Hepatocyte (in vitro differentiated cells): ENCODE data around the gene PCGF5. TPM values are rescaled to one million over a fixed set of nuclear protein-coding genes. Genes with fewer than 3 reads are reported as not detected.
"Not testable (repeated sequence)": the region's sequence is repeated elsewhere in the genome, so short reads cannot be mapped to it uniquely, and the experiment has no call there.

Experiments
- DNase-seq: peaks from one replicate; pipeline ENCODE4 v3.0.0-alpha.2; 2016; ENCODE audit warnings: low spot score
- H2AFZ ChIP-seq: fragments of 200-600 bp; sonication (generic); 2 replicates; pipeline ENCODE4 v1.6.0; 2016; ENCODE audit warnings: antibody characterized with exemption, mild to moderate bottlenecking
- H3K27ac ChIP-seq: fragments of 200-600 bp; sonication (generic); 2 replicates; pipeline ENCODE4 v1.5.1; 2016; ENCODE audit warnings: mild to moderate bottlenecking
- H3K27me3 ChIP-seq: fragments of 200-600 bp; sonication (generic); 2 replicates; pipeline ENCODE4 v1.6.1; 2016
- H3K36me3 ChIP-seq: fragments of 200-600 bp; sonication (generic); replicated peaks from 2 replicates; pipeline ENCODE4 v1.5.1; 2016; ENCODE audit warnings: low read depth; ENCODE audit not compliant: insufficient read depth
- H3K4me1 ChIP-seq: fragments of 200-600 bp; sonication (generic); 2 replicates; pipeline ENCODE4 v1.5.1; 2016; ENCODE audit warnings: mild to moderate bottlenecking, moderate library complexity; ENCODE audit not compliant: insufficient read depth
- H3K4me2 ChIP-seq: fragments of 200-600 bp; sonication (generic); 2 replicates; pipeline ENCODE4 v1.6.0; 2016
- H3K4me3 ChIP-seq: fragments of 200-600 bp; sonication (generic); 2 replicates; pipeline ENCODE4 v1.5.1; 2016; ENCODE audit warnings: mild to moderate bottlenecking
- H3K79me2 ChIP-seq: fragments of 200-600 bp; sonication (generic); 2 replicates; pipeline ENCODE4 v1.6.0; 2017; ENCODE audit warnings: mild to moderate bottlenecking
- H3K9me2 ChIP-seq: fragments of 200-600 bp; sonication (generic); replicated peaks from 2 replicates; pipeline ENCODE4 v1.6.0; 2017; ENCODE audit warnings: mild to moderate bottlenecking; ENCODE audit not compliant: insufficient read depth
- H3K9me3 ChIP-seq: fragments of 200-600 bp; sonication (generic); 2 replicates; pipeline ENCODE4 v1.5.1; 2016; ENCODE audit warnings: low read depth, mild to moderate bottlenecking
- H4K20me1 ChIP-seq: fragments of 200-600 bp; sonication (generic); 2 replicates; pipeline ENCODE4 v1.6.0; 2016; ENCODE audit warnings: mild to moderate bottlenecking; ENCODE audit not compliant: insufficient read depth, poor library complexity, severe bottlenecking
- CTCF ChIP-seq: fragments of 200-600 bp; sonication (generic); IDR thresholded peaks from 2 replicates; pipeline ENCODE4 v1.5.1; 2016; ENCODE audit warnings: antibody characterized with exemption, mild to moderate bottlenecking; ENCODE audit not compliant: poor library complexity
- EZH2 ChIP-seq: fragments of 200-600 bp; sonication (generic); IDR thresholded peaks from 2 replicates; pipeline ENCODE4 v1.6.1; 2016; ENCODE audit warnings: antibody characterized with exemption, mild to moderate bottlenecking, borderline replicate concordance
- EZH2phosphoT487 ChIP-seq: fragments of 200-600 bp; sonication (generic); IDR thresholded peaks from one replicate; pipeline ENCODE4 v1.6.1; 2018; ENCODE audit warnings: antibody characterized with exemption, mild to moderate bottlenecking, low read depth, moderate library complexity; ENCODE audit not compliant: unreplicated experiment, severe bottlenecking
- WGBS: methylation state at CpG from one replicate; pipeline ENCODE4 v1.1.6; 2016; ENCODE audit warnings: low lambda C conversion rate; ENCODE audit errors: missing lambda C conversion rate; 5-methylcytosine and 5-hydroxymethylcytosine counted together
- polyA plus RNA-seq: library from polyadenylated mRNA; unstranded; fragments of >200 nt; fragmentation: Nextera tagmentation; extraction: Ambion mirVana; gene quantifications from 2 replicates; pipeline ENCODE4 v1.2.1, GENCODE V29; 2016
- total RNA-seq: library from RNA; depleted of rRNA; stranded (reverse); fragments of >200 nt; gene quantifications from 2 replicates; pipeline ENCODE4 v1.2.3, GENCODE V29; 2014

The PCGF5 gene
- total and polyA plus RNA-seq, 2 experiments from 2014 or later = 32.1 to 38.7 TPM

- Histone ChIP-seq H3K4me2 (no peak overlapping the region), H3K4me1 (no peaks in the 10 kb centered on the region), H2AFZ (no peak overlapping the region), H3K9me2 (no peaks in the 10 kb centered on the region), H3K36me3 (no peaks in the 10 kb centered on the region), H3K79me2 (no peaks in the 10 kb centered on the region), H3K4me3 (no peak overlapping the region), H3K27me3 (no peaks in the 10 kb centered on the region), H3K27ac (no peak overlapping the region), H3K9me3 (no peaks in the 10 kb centered on the region), H4K20me1 (no peaks in the 10 kb centered on the region)
- TF ChIP-seq EZH2phosphoT487 (no peak), CTCF (no peak), EZH2 (no peak)
- no peak for DNase-seq
- WGBS = 89% methylated on average over 1 of the region's 1 CpG
Observed at GRCh38 chr10:91299999-91300575, 79.6 kb downstream of the PCGF5 start.

DNA sequence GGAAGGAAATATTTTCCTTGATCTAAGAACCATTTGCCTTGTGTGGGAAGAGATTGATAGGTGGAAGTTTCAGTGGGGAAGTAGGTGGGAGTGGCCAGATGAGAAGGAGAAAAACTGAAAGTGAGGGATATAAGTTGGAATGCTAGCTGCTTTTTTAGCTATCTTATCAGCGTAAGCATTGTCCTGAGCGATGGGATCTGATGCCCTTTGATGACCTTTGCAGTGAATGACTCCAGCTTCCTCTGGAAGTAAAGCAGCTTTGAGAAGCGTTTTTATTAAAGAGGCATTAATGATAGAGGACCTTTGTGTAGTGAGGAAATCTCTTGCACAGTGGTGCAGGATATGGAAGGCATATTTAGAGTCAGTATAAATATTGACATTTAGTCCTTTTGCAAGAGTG, 82.5 kb downstream of the PCGF5 start:
- H3K9me2 ChIP-seq, H4K20me1 ChIP-seq, H3K9me3 ChIP-seq, H3K27ac ChIP-seq, H3K27me3 ChIP-seq, DNase-seq, H3K79me2 ChIP-seq, H3K4me3 ChIP-seq, H3K4me2 ChIP-seq, H2AFZ ChIP-seq, H3K4me1 ChIP-seq, H3K36me3 ChIP-seq: not testable (repeated sequence)
- WGBS = 27% methylated on average over 3 of the region's 3 CpGs

DNA sequence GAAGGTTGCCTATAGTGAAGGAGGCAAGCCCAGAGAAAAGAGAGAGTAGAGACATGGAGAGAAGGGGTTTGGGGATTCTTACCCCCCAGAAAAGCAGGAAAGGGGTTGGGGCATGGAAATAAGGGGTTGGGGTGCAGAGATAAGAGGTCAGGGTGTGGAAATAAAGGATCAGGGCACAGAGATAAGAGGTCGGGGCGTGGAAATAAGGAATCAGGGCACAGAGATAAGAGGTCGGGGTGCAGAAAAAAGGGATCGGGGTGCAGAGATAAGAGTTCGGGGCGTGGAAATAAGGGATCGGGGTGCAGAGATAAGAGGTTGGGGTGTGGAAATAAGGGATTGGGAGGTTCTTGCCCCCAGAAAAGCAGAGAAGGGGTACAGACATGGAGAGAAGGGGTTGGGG, 85.5 kb downstream of the PCGF5 start:
- 60% methylated on average over 7 of the region's 7 CpGs for WGBS
- not testable (repeated sequence) for H3K4me2 ChIP-seq, H2AFZ ChIP-seq, H3K27me3 ChIP-seq, H3K36me3 ChIP-seq, H3K4me3 ChIP-seq, H3K9me3 ChIP-seq, H3K79me2 ChIP-seq, H3K9me2 ChIP-seq, H4K20me1 ChIP-seq, DNase-seq, H3K4me1 ChIP-seq, H3K27ac ChIP-seq

GRCh38 chr10:91307489-91307888, 87.0 kb downstream of the PCGF5 start:
- Histone ChIP-seq H3K36me3 (no peaks in the 10 kb centered on the region), H2AFZ (no peak overlapping the region)
- WGBS = 82% methylated on average over 1 of the region's 1 CpG

More at GRCh38 chr10:91307489-91307888, 87.0 kb downstream of the PCGF5 start:
- no peak for DNase-seq
- Histone ChIP-seq H3K4me2 (no peak overlapping the region), H4K20me1 (no peaks in the 10 kb centered on the region), H3K27ac (no peak overlapping the region), H3K79me2 (no peaks in the 10 kb centered on the region), H3K4me3 (no peak overlapping the region), H3K9me2 (no peaks in the 10 kb centered on the region), H3K9me3 (no peaks in the 10 kb centered on the region), H3K27me3 (no peaks in the 10 kb centered on the region), H3K4me1 (no peaks in the 10 kb centered on the region)
- TF ChIP-seq EZH2phosphoT487 = no peak
- no peak for TF ChIP-seq CTCF
- no peak for TF ChIP-seq EZH2
